DMS 273 treated with DMSO at 0.1 percent for 48 hours (cell line): ENCODE data around the gene ZNF469.

Experiments
- DNase-seq: peaks from one replicate; lab custom pipeline; 2025; lab: John Stamatoyannopoulos, UW

ZNF469 gene, protein sequence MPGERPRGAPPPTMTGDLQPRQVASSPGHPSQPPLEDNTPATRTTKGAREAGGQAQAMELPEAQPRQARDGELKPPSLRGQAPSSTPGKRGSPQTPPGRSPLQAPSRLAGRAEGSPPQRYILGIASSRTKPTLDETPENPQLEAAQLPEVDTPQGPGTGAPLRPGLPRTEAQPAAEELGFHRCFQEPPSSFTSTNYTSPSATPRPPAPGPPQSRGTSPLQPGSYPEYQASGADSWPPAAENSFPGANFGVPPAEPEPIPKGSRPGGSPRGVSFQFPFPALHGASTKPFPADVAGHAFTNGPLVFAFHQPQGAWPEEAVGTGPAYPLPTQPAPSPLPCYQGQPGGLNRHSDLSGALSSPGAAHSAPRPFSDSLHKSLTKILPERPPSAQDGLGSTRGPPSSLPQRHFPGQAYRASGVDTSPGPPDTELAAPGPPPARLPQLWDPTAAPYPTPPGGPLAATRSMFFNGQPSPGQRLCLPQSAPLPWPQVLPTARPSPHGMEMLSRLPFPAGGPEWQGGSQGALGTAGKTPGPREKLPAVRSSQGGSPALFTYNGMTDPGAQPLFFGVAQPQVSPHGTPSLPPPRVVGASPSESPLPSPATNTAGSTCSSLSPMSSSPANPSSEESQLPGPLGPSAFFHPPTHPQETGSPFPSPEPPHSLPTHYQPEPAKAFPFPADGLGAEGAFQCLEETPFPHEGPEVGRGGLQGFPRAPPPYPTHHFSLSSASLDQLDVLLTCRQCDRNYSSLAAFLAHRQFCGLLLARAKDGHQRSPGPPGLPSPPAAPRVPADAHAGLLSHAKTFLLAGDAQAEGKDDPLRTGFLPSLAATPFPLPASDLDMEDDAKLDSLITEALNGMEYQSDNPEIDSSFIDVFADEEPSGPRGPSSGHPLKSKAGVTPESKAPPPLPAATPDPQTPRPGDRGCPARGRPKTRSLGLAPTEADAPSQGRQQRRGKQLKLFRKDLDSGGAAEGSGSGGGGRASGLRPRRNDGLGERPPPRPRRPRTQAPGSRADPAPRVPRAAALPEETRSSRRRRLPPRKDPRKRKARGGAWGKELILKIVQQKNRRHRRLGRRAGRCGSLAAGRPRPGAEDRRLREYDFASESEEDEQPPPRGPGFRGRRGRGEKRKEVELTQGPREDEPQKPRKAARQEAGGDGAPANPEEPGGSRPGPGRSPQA (N-terminal part only)

DNA sequence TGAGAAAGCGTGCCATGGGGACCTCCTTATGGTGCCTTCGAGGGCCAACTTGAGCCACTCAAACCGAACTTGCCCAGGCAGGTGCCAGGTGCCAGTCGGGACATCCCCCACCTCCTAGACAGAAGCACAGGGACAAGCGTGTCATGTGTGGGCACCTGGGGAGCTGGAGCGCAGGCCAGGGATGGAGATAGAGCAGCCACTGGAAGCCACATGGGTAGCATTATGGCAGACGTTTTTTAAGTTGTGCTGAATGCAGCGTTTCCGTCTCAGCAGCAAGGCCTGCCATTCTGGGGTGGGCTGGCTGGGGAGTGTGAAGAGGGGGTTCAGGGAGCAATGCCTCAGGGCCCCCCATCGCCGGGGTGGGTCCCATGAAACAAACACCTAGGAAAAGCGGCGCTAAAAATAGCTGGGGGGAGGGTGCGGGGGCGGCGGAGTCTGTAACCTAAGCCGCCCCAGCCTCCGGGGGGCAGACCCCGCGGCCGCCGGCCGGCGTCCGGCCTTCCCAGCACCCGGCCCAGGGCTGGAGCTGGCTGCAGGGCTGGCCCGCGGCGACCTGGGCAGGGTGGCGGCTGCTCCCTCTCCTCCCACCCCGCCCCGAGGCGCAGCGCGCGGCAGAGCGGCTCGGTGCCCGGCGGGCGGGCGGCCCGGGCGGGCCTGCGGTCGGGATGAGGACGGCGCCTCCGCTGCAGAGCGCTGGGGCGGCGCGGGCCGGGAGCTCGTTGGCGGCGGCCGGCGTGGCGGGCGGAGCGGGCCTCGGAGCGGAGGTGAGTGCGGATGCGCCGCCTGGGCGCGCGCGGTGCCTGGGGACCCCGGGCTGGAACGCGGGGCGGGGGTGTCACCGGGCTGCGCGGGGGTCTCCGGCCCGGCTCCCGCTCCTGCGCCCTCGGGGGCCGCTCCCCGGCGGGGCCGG, at the start of gene ZNF469:
Gene ZNF469, plus strand, starts transcription at position 469 of the 910 bp plus-strand sequence. CDS start 44,512 bp downstream, outside the sequence.
- no peak for DNase-seq

GRCh38 chr16:88333848-88334777, 48.6 kb upstream of the ZNF469 start:
- no peak for DNase-seq

DNA sequence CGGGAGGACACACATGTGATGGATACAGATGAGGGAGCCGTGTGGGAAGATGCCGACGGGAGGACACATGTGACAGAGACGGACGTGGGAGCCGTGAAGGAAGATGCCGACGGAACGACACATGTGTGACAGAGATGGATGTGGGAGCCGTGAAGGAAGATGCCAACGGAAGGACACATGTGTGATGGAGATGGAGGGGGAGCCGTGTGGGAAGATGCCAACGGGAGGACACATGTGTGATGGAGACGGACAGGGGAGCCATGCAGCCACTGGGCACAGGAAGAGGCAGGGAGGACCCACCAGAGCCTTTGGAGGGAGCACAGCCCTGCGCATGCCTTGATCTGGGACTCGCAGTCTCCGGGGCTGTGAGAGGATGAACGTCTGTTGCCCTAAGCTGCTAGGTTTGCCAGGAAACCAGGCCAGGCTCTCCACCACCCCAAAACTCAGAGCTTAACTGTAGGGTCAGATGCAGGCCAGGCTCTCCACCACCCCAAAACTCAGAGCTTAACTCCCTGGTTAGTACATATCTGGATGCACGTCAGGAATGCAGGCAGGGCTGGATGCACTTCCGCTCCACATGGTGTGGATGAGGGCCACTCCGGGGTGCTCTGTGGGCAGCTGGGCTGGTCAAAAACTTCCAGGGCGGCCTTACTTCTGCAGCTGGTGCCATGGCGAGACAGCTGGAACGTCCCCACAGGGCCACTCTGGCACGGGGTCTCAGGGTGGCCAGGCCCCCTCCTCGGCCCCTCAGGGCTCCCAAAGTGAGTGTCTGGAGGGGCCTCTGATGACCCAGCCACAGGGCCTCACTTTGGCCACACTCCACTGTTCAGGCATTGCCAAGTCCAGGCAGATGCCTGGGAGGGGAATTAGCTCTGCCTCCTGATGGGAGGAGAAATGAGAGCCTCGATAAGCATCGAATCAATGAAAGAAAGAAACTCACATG, 47.7 kb upstream of the ZNF469 start:
- no peak for DNase-seq

GRCh38 chr16:88337021-88337420, 45.7 kb upstream of the ZNF469 start:
- no peak for DNase-seq

- no peak for DNase-seq
Observed at GRCh38 chr16:88337538-88337937, 45.2 kb upstream of the ZNF469 start.

DNA sequence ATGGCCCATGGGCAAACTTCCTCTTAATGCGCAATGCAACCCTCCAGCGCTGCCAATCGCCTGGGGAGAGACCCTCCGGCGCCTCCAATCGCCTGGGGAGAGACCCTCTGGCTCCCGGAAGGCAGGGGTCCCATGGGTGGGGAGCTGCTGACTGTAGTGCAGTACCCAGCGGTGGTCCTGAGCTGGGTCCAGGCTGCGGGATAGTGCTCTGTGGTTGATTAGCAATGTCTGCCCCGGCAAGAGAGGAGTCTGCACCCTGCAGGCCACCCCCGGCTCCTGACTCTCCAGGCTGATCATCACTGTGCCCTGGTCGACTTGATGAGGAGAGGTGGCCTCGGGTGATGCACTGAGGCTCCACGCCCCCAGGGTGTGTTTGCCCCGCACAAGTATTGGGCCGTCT, 44.6 kb upstream of the ZNF469 start:
- DNase-seq, result no peak

GRCh38 chr16:88338896-88339295, 43.9 kb upstream of the ZNF469 start:
- no peak for DNase-seq

DNA sequence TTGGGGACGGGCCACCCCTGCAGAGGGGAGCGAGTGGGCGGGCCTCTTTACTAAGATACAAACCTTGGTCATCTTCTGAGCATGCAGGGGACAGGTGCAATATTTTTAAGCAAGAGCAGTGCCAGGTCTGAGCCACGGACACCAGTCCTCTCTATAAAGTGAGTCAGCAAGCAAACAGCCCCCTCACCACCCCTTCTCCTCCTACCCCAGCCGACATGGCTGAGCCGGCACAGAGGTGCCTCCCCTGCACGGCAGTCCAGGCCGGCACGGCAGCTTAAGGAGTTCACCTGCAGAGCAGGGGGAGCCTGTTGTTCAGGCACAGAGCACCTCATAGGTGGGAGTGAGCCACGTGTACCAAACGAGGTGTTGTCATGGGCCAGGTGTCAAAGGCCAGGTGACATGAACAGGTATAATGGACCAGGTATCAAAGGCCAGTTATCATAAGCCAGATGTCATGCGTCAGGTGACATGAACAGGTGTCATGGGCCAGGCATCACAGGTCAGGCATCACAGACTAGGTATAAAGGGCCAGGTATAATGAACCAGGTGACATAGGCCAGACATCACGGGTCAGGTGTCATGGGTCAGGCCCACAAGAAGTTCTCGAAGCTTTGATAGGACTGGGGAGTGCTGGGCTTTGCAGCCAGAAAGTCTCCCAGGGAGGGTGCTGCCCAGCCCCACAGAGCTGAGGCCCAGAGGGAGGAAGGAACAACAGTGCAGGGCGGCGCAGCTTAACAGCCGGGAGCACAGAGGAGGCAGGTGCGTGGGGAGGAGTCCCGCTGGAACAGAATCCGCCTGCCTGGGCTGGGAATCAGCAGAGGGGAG, 42.6 kb upstream of the ZNF469 start:
- DNase-seq, result no peak

DNA sequence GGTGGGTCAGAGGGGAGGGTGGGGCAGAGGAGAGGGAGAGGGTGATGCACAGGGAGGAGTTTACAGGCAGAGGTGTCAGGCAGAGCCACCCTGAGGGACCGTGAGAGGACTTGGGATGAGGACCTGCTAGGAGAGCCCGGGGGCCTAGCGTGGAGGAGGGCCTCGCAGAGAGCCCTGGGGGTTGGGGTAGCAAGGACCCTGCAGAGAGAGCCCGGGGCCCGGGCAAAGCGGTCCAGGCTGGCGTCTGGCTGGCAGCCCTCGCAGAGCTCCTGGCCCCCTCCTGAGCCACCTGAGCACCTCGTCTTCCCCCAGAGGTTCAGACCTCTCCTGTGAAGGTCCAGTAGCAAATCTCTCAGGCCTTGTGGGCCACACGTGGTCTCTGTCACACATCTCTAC, 42.0 kb upstream of the ZNF469 start:
- DNase-seq, result no peak

- no peak for DNase-seq
Observed at GRCh38 chr16:88341551-88342290, 41.0 kb upstream of the ZNF469 start.

DNA sequence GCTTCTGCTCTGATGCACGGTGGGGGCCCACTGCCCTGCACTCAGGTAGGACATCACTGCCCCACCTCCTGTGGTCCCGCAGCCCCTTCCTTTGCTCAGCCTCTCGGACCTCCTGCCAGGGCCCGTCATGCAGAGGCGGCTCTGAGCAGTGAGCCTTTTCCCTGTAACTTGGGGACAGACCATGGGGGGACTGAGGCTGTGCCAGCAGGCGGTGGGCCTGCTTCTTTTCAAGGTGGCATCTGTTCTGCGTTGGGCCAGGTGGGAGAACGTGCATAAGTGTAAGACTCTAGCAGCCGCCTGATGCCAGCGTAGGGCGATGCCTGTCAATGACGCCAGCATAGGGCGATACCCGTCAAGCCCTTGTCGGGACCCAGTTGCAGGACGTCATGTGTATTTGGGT, 40.3 kb upstream of the ZNF469 start:
- no peak for DNase-seq

GRCh38 chr16:88343271-88343791, 39.4 kb upstream of the ZNF469 start:
- no peak for DNase-seq

- DNase-seq, result no peak
Observed at GRCh38 chr16:88344411-88345030, 38.2 kb upstream of the ZNF469 start.

GRCh38 chr16:88345031-88345720, 37.6 kb upstream of the ZNF469 start:
- DNase-seq, result no peak

DNA sequence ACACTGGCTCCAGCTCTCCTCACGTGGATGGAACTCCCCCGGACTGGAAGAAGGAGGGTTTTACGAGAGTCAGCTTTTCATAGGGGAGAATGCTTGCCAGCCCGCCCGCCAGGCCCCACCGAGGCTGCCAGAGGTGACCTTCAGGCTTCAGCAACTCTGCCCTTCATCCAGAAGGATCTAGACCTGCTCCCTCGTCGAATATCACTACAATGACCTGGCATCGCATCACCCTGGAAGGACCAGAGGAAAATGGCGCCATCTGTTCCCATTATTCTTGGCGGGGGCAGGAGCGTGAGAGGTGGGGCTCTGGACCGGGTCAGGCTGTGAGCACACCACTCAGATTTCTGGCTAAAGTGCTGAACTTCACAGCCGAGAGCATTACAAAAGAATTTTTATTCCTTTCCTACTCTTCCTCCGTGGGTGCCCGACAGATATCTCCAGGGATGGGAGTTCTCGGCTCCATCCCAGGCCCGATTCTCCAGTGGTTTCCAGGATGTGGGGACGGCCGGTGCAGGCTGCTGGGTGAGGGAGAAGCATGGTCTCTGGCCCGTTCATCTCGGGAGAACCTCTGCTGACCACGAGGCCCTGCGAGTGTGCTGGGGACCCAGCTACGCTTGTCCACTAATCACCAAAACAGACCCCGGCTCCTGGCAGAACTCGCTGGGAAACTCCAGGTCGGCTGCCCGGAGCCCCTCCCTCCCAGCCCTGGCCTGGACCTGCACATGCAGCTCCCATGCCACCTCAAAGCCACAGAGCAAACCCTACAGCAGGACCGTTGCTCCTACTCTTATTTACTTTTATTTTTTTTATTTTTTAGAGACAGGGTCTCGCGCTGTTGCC, 36.8 kb upstream of the ZNF469 start:
- DNase-seq, result no peak
